T-cell (primary cell): ENCODE measurements around the gene NAA20. TPM values are rescaled to one million over a fixed set of nuclear protein-coding genes. Genes with fewer than 3 reads are reported as not detected.

Experiments
- ATAC-seq, 4 experiments: fragments of 200-7000 bp in 3 of 4; fragments of 150-1000 bp in 1 of 4; cut with Tn5 transposase; replicated peaks in 1 of 4; 1 replicate in 3 of 4; 2 replicates in 1 of 4; pipeline ENCODE4 v1.10.0; 2021; ENCODE audit warnings: moderate library complexity in 3 of 4, mild to moderate bottlenecking in 2 of 4, moderate number of reproducible peaks in 1 of 4
- CTCF ChIA-PET, 2 donors: fragments of 300-600 bp; sonication (Branson Sonifier 250); formaldehyde crosslinking; loops; one replicate each; lab custom pipeline; 2022; ENCODE audit warnings: antibody characterized with exemption in 2 of 2; lab: Charles Lee
- POLR2A ChIA-PET, 2 donors: fragments of 300-600 bp; sonication (Branson Sonifier 250); formaldehyde crosslinking; loops; one replicate each; lab custom pipeline; 2022; ENCODE audit warnings: antibody characterized with exemption in 2 of 2; lab: Charles Lee
- DNase-seq, 35 experiments: peaks; one replicate each; pipeline versions ENCODE4 v3.0.0 to v3.0.0-alpha.2; 2013 to 2023
- H3K27ac ChIP-seq: one replicate; pipeline ENCODE4 v1.5.1; 2013; ENCODE audit warnings: low read length
- H3K27me3 ChIP-seq, 2 experiments: replicated peaks in 1 of 2; 1 replicate in 1 of 2; 2 replicates in 1 of 2; pipeline versions ENCODE4 v1.6.1 to v1.7.0; 2013; ENCODE audit warnings: low read length in 1 of 2, mixed read lengths in 1 of 2; ENCODE audit not compliant: control insufficient read depth in 2 of 2, insufficient read depth in 2 of 2; ENCODE audit errors: extremely low read depth in 1 of 2
- H3K36me3 ChIP-seq, 2 donors: 1 replicate in 1 of 2; 2 replicates in 1 of 2; pipeline versions ENCODE4 v1.6.1 to v1.7.0; 2013; ENCODE audit warnings: low read length in 1 of 2; ENCODE audit not compliant: control insufficient read depth in 2 of 2, insufficient read depth in 1 of 2; ENCODE audit errors: extremely low read depth in 1 of 2
- H3K4me1 ChIP-seq, 2 experiments: 1 replicate in 1 of 2; 2 replicates in 1 of 2; pipeline versions ENCODE4 v1.6.1 to v1.7.0; 2013; ENCODE audit warnings: low read length in 2 of 2, mixed read lengths in 1 of 2; ENCODE audit not compliant: insufficient read depth in 2 of 2, control insufficient read depth in 1 of 2; ENCODE audit errors: extremely low read depth in 1 of 2
- H3K4me3 ChIP-seq, 2 donors: 1 replicate in 1 of 2; 2 replicates in 1 of 2; pipeline versions ENCODE4 v1.5.1 to v1.7.0; 2013; ENCODE audit warnings: mild to moderate bottlenecking in 2 of 2, low read length in 1 of 2, moderate library complexity in 1 of 2; ENCODE audit not compliant: control insufficient read depth in 1 of 2; ENCODE audit errors: extremely low read depth in 1 of 2
- H3K9me3 ChIP-seq: 2 replicates; pipeline ENCODE4 v1.7.0; 2013
- H3K27ac Mint-ChIP-seq, 2 donors: one replicate each; pipeline ENCODE4 v1.8.0; 2020 to 2021; ENCODE audit warnings: mild to moderate bottlenecking in 2 of 2, mixed read lengths in 2 of 2
- H3K27me3 Mint-ChIP-seq, 2 donors: one replicate each; pipeline ENCODE4 v1.8.0; 2021 to 2022; ENCODE audit warnings: mixed read lengths in 2 of 2
- H3K36me3 Mint-ChIP-seq: one replicate; pipeline ENCODE4 v1.8.0; 2021; ENCODE audit warnings: mixed read lengths
- H3K4me1 Mint-ChIP-seq, 3 donors: one replicate each; pipeline ENCODE4 v1.8.0; 2020 to 2022; ENCODE audit warnings: mixed read lengths in 3 of 3, mild to moderate bottlenecking in 1 of 3
- H3K4me3 Mint-ChIP-seq, 3 donors: one replicate each; pipeline ENCODE4 v1.8.0; 2020 to 2022; ENCODE audit warnings: mild to moderate bottlenecking in 3 of 3, mixed read lengths in 3 of 3, moderate library complexity in 3 of 3
- H3K9me3 Mint-ChIP-seq, 3 donors: one replicate each; pipeline ENCODE4 v1.8.0; 2020 to 2022; ENCODE audit warnings: mixed read lengths in 3 of 3
- WGBS: methylation state at CpG from one replicate; pipeline ENCODE4 v1.1.5; 2013; ENCODE audit warnings: missing lambda C conversion rate; ENCODE audit not compliant: insufficient coverage; 5-methylcytosine and 5-hydroxymethylcytosine counted together
- total RNA-seq, 35 experiments: library from RNA in 6 of 35; stranded (reverse) in 6 of 35; fragments of 120-200 nt in 1 of 35; gene quantifications; one replicate each; pipeline versions ENCODE4 v1.2.1 to v1.2.4 and lab custom pipeline; 2013 to 2026

Gene NAA20
- total RNA-seq, 5 donors from 2014 or later (not counting 1 experiment from before 2014, with no cell fraction given), result 21.7 to 35.6 (median 35.0) TPM

GRCh38 chr20:20010639-20011500 lies 6.3 kb upstream of the NAA20 start:
- no peak for DNase-seq
- ChIA-PET CTCF (interaction anchor here in 1 of 2 donors (1.2 kb wide), 1 partner anchor 13 kb away, joined by 3 read pairs; no protein-coding TSS in a partner anchor), POLR2A (no interaction called here)
- H3K4me1 Mint-ChIP-seq, result peaks cover 9 to 11% (median 9%) of the 10 kb centered on the region in 3 donors
- no peak overlapping the region for H3K27ac ChIP-seq
- H3K4me3 ChIP-seq, result no peak overlapping the region
- H3K4me3 Mint-ChIP-seq, result no peak overlapping the region
- H3K27me3 ChIP-seq, result peaks cover 0 to 21% of the 10 kb centered on the region in 2 experiments
- 75% methylated on average over 1 of the region's 4 CpGs for WGBS
- no peaks in the 10 kb centered on the region for H3K9me3 ChIP-seq
- no peak overlapping the region for H3K27ac Mint-ChIP-seq
- H3K27me3 Mint-ChIP-seq, result peaks cover 11 to 25% of the 10 kb centered on the region in 2 donors
- H3K4me1 ChIP-seq, result no peaks in the 10 kb centered on the region
- no peaks in the 10 kb centered on the region for H3K9me3 Mint-ChIP-seq
- H3K36me3 ChIP-seq, result no peaks in the 10 kb centered on the region
- ATAC-seq, result no peak
- H3K36me3 Mint-ChIP-seq, result no peaks in the 10 kb centered on the region

- ATAC-seq, result no peak
- POLR2A ChIA-PET, result no interaction called here
- no CpG with 5 or more reads among the region's 2 CpGs for WGBS
- Histone ChIP-seq H3K27me3 (peaks cover 0 to 18% of the 10 kb centered on the region in 2 experiments), H3K4me3 (no peak overlapping the region), H3K27ac (no peak overlapping the region), H3K36me3 (no peaks in the 10 kb centered on the region), H3K4me1 (peaks cover 0 to 5% of the 10 kb centered on the region in 2 experiments), H3K9me3 (no peaks in the 10 kb centered on the region)
- Mint-ChIP-seq H3K4me1 (peaks cover 17 to 18% (median 17%) of the 10 kb centered on the region in 3 donors), H3K4me3 (no peak overlapping the region), H3K9me3 (no peaks in the 10 kb centered on the region), H3K27ac (no peak overlapping the region), H3K36me3 (no peaks in the 10 kb centered on the region), H3K27me3 (peaks cover 9 to 18% of the 10 kb centered on the region in 2 donors)
- CTCF ChIA-PET, result no interaction called here
- no peak for DNase-seq
Measured at GRCh38 chr20:20012541-20012940, 4.6 kb upstream of the NAA20 start.

DNA sequence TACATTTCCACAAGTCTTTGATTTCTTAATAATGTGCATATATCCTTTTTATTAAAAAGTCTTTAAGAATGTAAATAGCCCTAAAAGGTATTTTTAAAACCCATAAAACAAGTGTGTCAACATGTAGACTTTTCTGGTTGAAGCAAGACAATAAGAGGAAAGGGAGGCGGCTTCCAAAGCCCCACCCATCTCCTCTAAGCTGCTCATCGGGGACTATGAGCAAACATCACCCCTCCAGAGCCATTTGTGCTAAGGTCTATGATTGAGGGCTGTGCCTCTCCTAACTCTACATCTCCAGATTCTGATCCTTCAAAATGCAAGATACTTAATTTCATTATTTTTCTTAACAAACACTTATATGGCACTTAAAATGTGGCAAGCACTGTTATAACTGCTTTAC lies 2.5 kb upstream of the NAA20 start:
- Mint-ChIP-seq H3K27me3 (peaks cover 0 to 7% of the 10 kb centered on the region in 2 donors), H3K36me3 (peaks cover 3% of the 10 kb centered on the region), H3K4me1 (peaks cover 36 to 38% (median 37%) of the 10 kb centered on the region in 3 donors), H3K4me3 (no peak overlapping the region), H3K27ac (no peak overlapping the region), H3K9me3 (no peaks in the 10 kb centered on the region)
- Histone ChIP-seq H3K9me3 (no peaks in the 10 kb centered on the region), H3K4me1 (peaks cover 4 to 26% of the 10 kb centered on the region in 2 experiments), H3K27me3 (peaks cover 0 to 8% of the 10 kb centered on the region in 2 experiments), H3K27ac (no peak overlapping the region), H3K36me3 (no peaks in the 10 kb centered on the region), H3K4me3 (no peak overlapping the region)
- WGBS, result no CpG with 5 or more reads among the region's 2 CpGs
- ATAC-seq (no peak), DNase-seq (peak in 6 of 35 experiments; percentile 12 to 32 (median 19))
- ChIA-PET CTCF (interaction anchor here in 1 of 2 donors (1.6 kb wide), 1 partner anchor 38 kb away, joined by 6 read pairs; the partner anchor contains the start of genes CFAP61 and CRNKL1), POLR2A (no interaction called here)

DNA sequence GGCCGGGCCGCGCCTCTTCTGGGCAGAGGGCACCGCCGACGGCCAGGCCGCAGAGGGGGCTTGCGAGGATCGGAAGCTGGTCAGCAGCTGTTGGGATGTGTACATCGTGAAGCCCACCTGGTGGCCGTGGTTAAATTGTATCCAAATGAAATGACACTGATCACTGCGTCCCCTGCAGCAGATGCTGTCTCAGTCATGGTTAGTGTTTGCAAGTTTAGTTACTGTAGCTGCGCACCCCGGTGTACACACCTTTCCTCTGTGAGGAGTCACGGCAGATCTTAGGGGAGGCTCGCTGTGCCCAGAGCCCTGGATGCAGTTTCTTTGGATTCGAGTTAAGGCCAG lies 653 bp downstream of the NAA20 start:
- Mint-ChIP-seq H3K27ac (peak overlapping the region; percentile 67 to 79), H3K9me3 (no peaks in the 10 kb centered on the region), H3K27me3 (no peaks in the 10 kb centered on the region), H3K4me3 (peak overlapping the region; percentile 86 to 90 (median 89)), H3K36me3 (peaks cover 3% of the 10 kb centered on the region), H3K4me1 (peaks cover 55 to 68% (median 65%) of the 10 kb centered on the region in 3 donors)
- DNase-seq, result peak in 7 of 35 experiments; percentile 1 to 33 (median 11)
- CTCF ChIA-PET, result no interaction called here
- Histone ChIP-seq H3K4me3 (peak overlapping the region; percentile 68 to 72), H3K27ac (no peak overlapping the region), H3K27me3 (no peaks in the 10 kb centered on the region), H3K4me1 (peaks cover 4 to 37% of the 10 kb centered on the region in 2 experiments), H3K9me3 (no peaks in the 10 kb centered on the region), H3K36me3 (peaks cover 0 to 3% of the 10 kb centered on the region in 2 donors)
- 2% methylated on average over 15 of the region's 17 CpGs for WGBS
- ATAC-seq, result peak in 2 of 4 experiments; percentile 1 to 7
- POLR2A ChIA-PET, result no interaction called here

- Mint-ChIP-seq H3K4me3 (peak overlapping the region; percentile 86 to 90 (median 89)), H3K27me3 (no peaks in the 10 kb centered on the region), H3K4me1 (peaks cover 54 to 69% (median 66%) of the 10 kb centered on the region in 3 donors), H3K36me3 (peaks cover 3% of the 10 kb centered on the region), H3K9me3 (no peaks in the 10 kb centered on the region), H3K27ac (peak overlapping the region in 1 of 2 donors; percentile 79)
- Histone ChIP-seq H3K9me3 (no peaks in the 10 kb centered on the region), H3K36me3 (peaks cover 0 to 5% of the 10 kb centered on the region in 2 donors), H3K4me1 (peaks cover 4 to 37% of the 10 kb centered on the region in 2 experiments), H3K27ac (no peak overlapping the region), H3K27me3 (no peaks in the 10 kb centered on the region), H3K4me3 (peak overlapping the region in 1 of 2 donors; percentile 68)
- ChIA-PET POLR2A (no interaction called here), CTCF (no interaction called here)
- DNase-seq, result no peak
- WGBS, result 100% methylated on average over 7 of the region's 8 CpGs
- no peak for ATAC-seq
Measured at GRCh38 chr20:20018366-20018765, 1.2 kb downstream of the NAA20 start.

DNA sequence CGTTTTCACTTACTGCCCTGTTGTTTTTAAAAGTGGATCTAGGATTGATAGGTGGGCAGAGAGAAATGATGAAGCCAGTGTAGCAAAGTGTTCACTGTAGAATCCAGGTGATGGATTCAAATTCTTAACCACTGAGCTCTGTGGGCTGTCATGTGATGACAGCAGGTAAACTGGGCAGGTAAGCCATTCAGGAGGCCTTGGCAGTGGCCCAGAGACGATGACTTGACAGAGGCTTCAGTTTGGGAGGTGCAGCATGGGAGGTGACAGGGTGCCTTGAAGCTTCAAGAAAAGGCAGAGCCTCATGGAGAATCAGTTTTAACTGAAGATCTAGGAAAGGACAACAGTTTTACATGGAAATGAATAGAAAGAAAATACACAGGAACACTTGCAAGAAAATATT lies 2.0 kb downstream of the NAA20 start:
- 100% methylated on average over 1 of the region's 2 CpGs for WGBS
- H3K27ac ChIP-seq, result no peak overlapping the region
- no peak overlapping the region for H3K4me3 ChIP-seq
- peaks cover 4 to 37% of the 10 kb centered on the region in 2 experiments for H3K4me1 ChIP-seq
- DNase-seq (no peak), ATAC-seq (no peak)
- H3K4me1 Mint-ChIP-seq, result peaks cover 54 to 76% (median 70%) of the 10 kb centered on the region in 3 donors
- peak overlapping the region; percentile 75 to 79 for H3K27ac Mint-ChIP-seq
- H3K27me3 Mint-ChIP-seq, result no peaks in the 10 kb centered on the region
- peak overlapping the region; percentile 86 to 90 (median 89) for H3K4me3 Mint-ChIP-seq
- H3K9me3 ChIP-seq, result no peaks in the 10 kb centered on the region
- POLR2A ChIA-PET, result no interaction called here
- H3K9me3 Mint-ChIP-seq, result no peaks in the 10 kb centered on the region
- CTCF ChIA-PET, result no interaction called here
- no peaks in the 10 kb centered on the region for H3K27me3 ChIP-seq
- peaks cover 0 to 6% of the 10 kb centered on the region in 2 donors for H3K36me3 ChIP-seq
- peaks cover 6% of the 10 kb centered on the region for H3K36me3 Mint-ChIP-seq
